Astrocyte (in vitro differentiated cells and primary cell): Measurements from ENCODE around the gene LARP6. TPM values are rescaled to one million over a fixed set of nuclear protein-coding genes. Genes with fewer than 3 reads are reported as not detected.

Experiments used
- DNase-seq: peaks from one replicate; pipeline ENCODE4 v3.0.0-alpha.2; 2010; ENCODE audit warnings: low read depth
- FAIRE-seq: peaks from 2 replicates; lab custom pipeline; 2011; peaks lifted over from hg19 to GRCh38; lab: Jason Lieb, UNC
- H2AFZ ChIP-seq: 2 replicates; pipeline ENCODE4 v1.6.0; 2012; ENCODE audit warnings: low read depth, low read length, inconsistent platforms
- H3K27ac ChIP-seq: 2 replicates; pipeline ENCODE4 v1.5.1; 2011; ENCODE audit warnings: low read depth, low read length, inconsistent platforms
- H3K27me3 ChIP-seq: 2 replicates; pipeline ENCODE4 v1.6.0; 2011; ENCODE audit warnings: low read length, inconsistent platforms; ENCODE audit not compliant: insufficient read depth
- H3K36me3 ChIP-seq: 2 replicates; pipeline ENCODE4 v1.5.1; 2011; ENCODE audit warnings: low read length, inconsistent platforms; ENCODE audit not compliant: insufficient read depth
- H3K4me1 ChIP-seq: 2 replicates; pipeline ENCODE4 v1.5.1; 2011; ENCODE audit warnings: low read length, inconsistent platforms; ENCODE audit not compliant: insufficient read depth
- H3K4me2 ChIP-seq: 2 replicates; pipeline ENCODE4 v1.6.0; 2012; ENCODE audit warnings: low read length, inconsistent platforms
- H3K4me3 ChIP-seq: 2 replicates; pipeline ENCODE4 v1.5.1; 2011; ENCODE audit warnings: low read depth, mild to moderate bottlenecking, low read length, inconsistent platforms; ENCODE audit not compliant: insufficient read depth
- H3K79me2 ChIP-seq: 2 replicates; pipeline ENCODE4 v1.6.0; 2012; ENCODE audit warnings: mild to moderate bottlenecking, low read length, inconsistent platforms; ENCODE audit not compliant: insufficient read depth
- H3K9ac ChIP-seq: 2 replicates; pipeline ENCODE4 v1.6.0; 2012; ENCODE audit warnings: mild to moderate bottlenecking, low read length, inconsistent platforms
- H3K9me3 ChIP-seq: 2 replicates; pipeline ENCODE4 v1.5.1; 2012; ENCODE audit warnings: low read depth, mild to moderate bottlenecking, low read length, inconsistent platforms; ENCODE audit not compliant: insufficient read depth
- H4K20me1 ChIP-seq: 2 replicates; pipeline ENCODE4 v1.6.0; 2012; ENCODE audit warnings: low read length, inconsistent platforms; ENCODE audit not compliant: insufficient read depth
- H3K27ac Mint-ChIP-seq: one replicate; pipeline ENCODE4 v1.8.0; 2021; ENCODE audit warnings: mild to moderate bottlenecking, mixed read lengths; ENCODE audit not compliant: unreplicated experiment
- H3K27me3 Mint-ChIP-seq: one replicate; pipeline ENCODE4 v1.8.0; 2021; ENCODE audit warnings: low read depth, mixed read lengths; ENCODE audit not compliant: unreplicated experiment
- H3K36me3 Mint-ChIP-seq: one replicate; pipeline ENCODE4 v1.8.0; 2021; ENCODE audit warnings: low read depth, mixed read lengths; ENCODE audit not compliant: unreplicated experiment
- H3K4me1 Mint-ChIP-seq: one replicate; pipeline ENCODE4 v1.8.0; 2021; ENCODE audit warnings: low read depth, mixed read lengths; ENCODE audit not compliant: unreplicated experiment
- H3K4me3 Mint-ChIP-seq: one replicate; pipeline ENCODE4 v1.8.0; 2021; ENCODE audit warnings: mild to moderate bottlenecking, moderate library complexity, mixed read lengths; ENCODE audit not compliant: unreplicated experiment
- H3K9me3 Mint-ChIP-seq: one replicate; pipeline ENCODE4 v1.8.0; 2021; ENCODE audit warnings: mild to moderate bottlenecking, mixed read lengths; ENCODE audit not compliant: unreplicated experiment
- CTCF ChIP-seq: IDR thresholded peaks from 2 replicates; pipeline ENCODE4 v1.5.1; 2011; ENCODE audit warnings: low read depth, mild to moderate bottlenecking, inconsistent platforms, low read length, moderate library complexity; ENCODE audit not compliant: insufficient read depth
- EZH2 ChIP-seq: IDR thresholded peaks from 2 replicates; pipeline ENCODE4 v1.6.1; 2012; ENCODE audit warnings: mild to moderate bottlenecking, low read length, inconsistent platforms; ENCODE audit not compliant: insufficient read depth
- total RNA-seq: library from RNA; stranded (reverse); gene quantifications from 2 replicates; pipeline ENCODE4 v1.2.1, GENCODE V29; 2021

LARP6 gene
- total RNA-seq, 1 donor from 2014 or later, result 61.5 TPM

DNA sequence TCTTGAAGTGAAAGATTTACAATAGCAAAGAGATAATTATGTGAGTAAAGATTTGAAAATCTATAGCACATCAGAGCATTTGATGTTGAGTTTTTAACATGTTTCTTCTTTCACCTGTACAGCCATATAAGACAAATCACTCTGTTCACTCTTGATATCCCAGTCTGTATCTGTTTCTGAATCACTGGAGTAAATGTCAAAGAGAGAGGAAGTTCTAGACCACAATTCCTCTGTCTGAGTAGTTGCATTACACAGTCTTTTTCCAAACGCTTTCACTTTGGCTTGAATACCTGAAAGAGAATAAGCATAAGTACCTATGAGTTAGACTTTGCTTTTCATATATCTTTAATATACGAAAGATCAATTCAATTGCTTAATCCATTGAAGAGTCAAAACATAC is 28.4 kb upstream of the LARP6 start:
- no peaks in the 10 kb centered on the region for H3K36me3 Mint-ChIP-seq
- TF ChIP-seq EZH2 (no peak), CTCF (no peak)

GRCh38 chr15:70880781-70881180 is 26.8 kb upstream of the LARP6 start:
- no peak overlapping the region for H3K4me3 Mint-ChIP-seq
- no peak for FAIRE-seq
- no peaks in the 10 kb centered on the region for H4K20me1 ChIP-seq

More for the DNA sequence above, 28.4 kb upstream of the LARP6 start:
- DNase-seq, result peak; percentile 52
- Histone ChIP-seq H4K20me1 (no peaks in the 10 kb centered on the region), H3K36me3 (no peaks in the 10 kb centered on the region), H3K27me3 (no peaks in the 10 kb centered on the region), H3K9ac (no peak overlapping the region), H3K27ac (no peak overlapping the region), H3K79me2 (no peaks in the 10 kb centered on the region), H3K4me3 (no peak overlapping the region), H3K4me2 (no peak overlapping the region), H3K9me3 (no peaks in the 10 kb centered on the region), H3K4me1 (peaks cover 4% of the 10 kb centered on the region), H2AFZ (no peak overlapping the region)
- Mint-ChIP-seq H3K27ac (peak overlapping the region; percentile 18), H3K4me1 (peaks cover 9% of the 10 kb centered on the region), H3K27me3 (no peaks in the 10 kb centered on the region), H3K9me3 (no peaks in the 10 kb centered on the region), H3K4me3 (no peak overlapping the region)
- FAIRE-seq, result peak; percentile 45

More at GRCh38 chr15:70880781-70881180, 26.8 kb upstream of the LARP6 start:
- H3K36me3 Mint-ChIP-seq, result no peaks in the 10 kb centered on the region
- no peak overlapping the region for H3K4me2 ChIP-seq
- no peak for TF ChIP-seq EZH2
- no peak for TF ChIP-seq CTCF
- no peak overlapping the region for H3K27ac Mint-ChIP-seq
- no peaks in the 10 kb centered on the region for H3K9me3 Mint-ChIP-seq
- no peak overlapping the region for H3K4me3 ChIP-seq
- DNase-seq, result no peak
- no peak overlapping the region for H2AFZ ChIP-seq
- H3K36me3 ChIP-seq, result no peaks in the 10 kb centered on the region
- H3K27me3 ChIP-seq, result no peaks in the 10 kb centered on the region
- H3K79me2 ChIP-seq, result no peaks in the 10 kb centered on the region
- H3K27ac ChIP-seq, result no peak overlapping the region
- peaks cover 4% of the 10 kb centered on the region for H3K4me1 ChIP-seq
- H3K27me3 Mint-ChIP-seq, result no peaks in the 10 kb centered on the region
- no peaks in the 10 kb centered on the region for H3K9me3 ChIP-seq
- H3K4me1 Mint-ChIP-seq, result peaks cover 9% of the 10 kb centered on the region
- no peak overlapping the region for H3K9ac ChIP-seq
